ENCODE results near the gene STAT3.
"Not testable (repeated sequence)": the region's sequence is repeated elsewhere in the genome, so short reads cannot be mapped to it uniquely, and the experiment has no call there.

Gene STAT3

DNA sequence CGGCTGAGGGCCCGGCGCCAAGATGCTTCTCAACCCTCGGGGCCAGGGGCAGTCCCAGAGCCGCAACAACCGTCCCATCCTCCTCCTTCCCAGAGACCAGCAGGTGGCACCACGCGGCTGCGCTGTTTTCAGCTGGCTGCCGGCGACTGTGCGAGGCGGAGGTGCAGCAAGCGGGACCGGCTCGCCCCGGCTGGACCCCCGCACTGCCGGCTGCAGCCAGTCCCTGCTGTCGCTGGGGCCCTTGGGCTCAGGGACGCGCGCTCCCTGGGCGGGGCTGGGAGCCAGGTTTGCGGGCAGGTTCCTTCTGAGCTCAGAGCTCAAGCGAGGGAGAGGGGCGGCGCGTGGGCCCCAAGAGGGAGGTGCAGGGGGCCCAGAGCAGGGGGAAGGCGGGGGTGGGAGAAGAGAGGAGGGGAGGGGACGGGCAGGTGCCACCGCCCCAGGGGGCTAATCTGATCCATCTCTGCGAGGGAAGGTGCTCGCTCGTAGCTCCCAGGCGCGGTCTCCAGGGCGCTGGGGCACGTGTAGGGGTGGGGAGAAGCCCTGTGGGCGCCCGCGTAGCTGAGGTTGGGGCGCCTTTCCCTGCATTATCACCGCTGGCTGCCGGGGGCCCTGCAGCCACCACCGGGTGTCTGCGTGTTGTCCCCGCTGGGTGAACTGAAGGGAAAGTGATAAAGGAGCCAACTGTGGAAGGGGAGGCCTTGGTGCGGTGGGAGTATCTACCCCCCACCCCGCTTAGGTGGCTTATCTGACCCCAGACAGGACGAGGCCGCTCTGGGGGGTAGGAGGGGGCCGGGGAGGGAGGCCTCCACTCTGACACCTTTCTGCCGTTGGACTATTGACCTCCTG, 75.7 kb downstream of the STAT3 start:
- peak; percentile 73 for DNase-seq

DNA sequence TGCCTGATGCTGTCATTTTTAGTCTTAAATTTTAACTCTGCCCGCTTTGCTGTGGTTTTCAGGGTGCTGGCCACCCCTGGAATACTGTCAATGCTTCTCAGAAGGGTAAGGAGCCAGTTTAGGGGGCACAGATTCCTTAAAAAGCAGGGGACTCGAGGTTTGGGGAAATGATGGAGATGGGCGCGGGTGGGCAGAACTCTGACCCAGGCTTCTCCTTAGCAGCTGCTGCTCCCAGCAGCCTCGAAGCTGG, 76.3 kb downstream of the STAT3 start:
- no peak for DNase-seq

DNA sequence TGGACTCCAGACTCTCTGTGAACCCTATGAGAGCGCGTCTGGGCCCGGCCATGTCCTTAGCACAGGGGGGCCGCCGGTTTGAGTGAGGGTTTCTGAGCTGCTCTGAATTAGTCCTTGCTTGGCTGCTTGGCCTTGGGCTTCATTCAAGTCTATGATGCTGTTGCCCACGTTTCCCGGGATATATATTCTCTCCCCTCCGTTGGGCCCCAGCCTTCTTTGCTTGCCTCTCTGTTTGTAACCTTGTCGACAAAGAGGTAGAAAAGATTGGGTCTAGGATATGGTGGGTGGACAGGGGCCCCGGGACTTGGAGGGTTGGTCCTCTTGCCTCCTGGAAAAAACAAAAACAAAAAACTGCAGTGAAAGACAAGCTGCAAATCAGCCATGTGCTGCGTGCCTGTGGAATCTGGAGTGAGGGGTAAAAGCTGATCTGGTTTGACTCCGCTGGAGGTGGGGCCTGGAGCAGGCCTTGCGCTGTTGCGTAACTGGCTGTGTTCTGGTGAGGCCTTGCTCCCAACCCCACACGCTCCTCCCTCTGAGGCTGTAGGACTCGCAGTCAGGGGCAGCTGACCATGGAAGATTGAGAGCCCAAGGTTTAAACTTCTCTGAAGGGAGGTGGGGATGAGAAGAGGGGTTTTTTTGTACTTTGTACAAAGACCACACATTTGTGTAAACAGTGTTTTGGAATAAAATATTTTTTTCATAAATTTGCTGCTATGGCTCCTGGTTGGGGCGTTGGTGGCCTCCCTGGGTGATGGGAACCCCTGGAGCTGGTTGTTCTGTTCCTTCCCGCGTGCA, 76.8 kb downstream of the STAT3 start:
- peak; percentile 43 for DNase-seq

DNA sequence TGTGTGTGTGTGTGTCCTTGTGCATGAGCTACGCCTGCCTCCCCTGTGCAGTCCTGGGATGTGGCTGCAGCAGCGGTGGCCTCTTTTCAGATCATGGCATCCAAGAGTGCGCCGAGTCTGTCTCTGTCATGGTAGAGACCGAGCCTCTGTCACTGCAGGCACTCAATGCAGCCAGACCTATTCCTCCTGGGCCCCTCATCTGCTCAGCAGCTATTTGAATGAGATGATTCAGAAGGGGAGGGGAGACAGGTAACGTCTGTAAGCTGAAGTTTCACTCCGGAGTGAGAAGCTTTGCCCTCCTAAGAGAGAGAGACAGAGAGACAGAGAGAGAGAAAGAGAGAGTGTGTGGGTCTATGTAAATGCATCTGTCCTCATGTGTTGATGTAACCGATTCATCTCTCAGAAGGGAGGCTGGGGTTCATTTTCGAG, 77.4 kb downstream of the STAT3 start:
- DNase-seq, result no peak

DNA sequence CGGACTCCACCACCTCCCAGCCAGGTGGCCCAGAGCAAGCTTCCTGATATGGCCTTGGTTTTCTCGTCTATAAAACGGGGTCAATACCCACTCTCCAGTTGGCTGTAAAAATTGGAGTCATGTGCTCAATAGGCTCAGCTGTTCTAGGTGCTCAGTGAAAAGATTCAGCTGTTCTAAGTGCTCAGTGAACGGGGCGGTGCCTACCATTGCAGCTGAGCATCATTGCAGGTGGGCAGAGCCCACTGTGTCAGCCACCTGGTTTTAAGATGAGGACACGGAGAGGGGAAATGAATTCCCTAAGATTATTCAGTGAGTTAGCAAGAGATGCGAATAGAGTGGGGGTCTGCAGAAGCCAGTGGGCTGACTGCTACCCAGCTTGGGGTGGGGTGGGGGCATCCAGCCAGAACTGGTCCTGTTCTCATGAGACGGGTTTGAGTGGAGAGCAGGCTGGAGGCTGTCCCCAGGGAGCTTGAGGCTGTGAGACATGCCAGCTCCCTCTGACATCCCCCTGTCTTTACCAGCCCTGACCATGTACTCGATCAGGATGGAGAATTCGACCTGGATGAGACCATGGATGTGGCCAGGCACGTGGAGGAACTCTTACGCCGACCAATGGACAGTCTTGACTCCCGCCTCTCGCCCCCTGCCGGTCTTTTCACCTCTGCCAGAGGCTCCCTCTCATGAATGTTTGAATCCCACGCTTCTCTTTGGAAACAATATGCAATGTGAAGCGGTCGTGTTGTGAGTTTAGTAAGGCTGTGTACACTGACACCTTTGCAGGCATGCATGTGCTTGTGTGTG, 78.1 kb downstream of the STAT3 start:
- DNase-seq, result no peak

DNA sequence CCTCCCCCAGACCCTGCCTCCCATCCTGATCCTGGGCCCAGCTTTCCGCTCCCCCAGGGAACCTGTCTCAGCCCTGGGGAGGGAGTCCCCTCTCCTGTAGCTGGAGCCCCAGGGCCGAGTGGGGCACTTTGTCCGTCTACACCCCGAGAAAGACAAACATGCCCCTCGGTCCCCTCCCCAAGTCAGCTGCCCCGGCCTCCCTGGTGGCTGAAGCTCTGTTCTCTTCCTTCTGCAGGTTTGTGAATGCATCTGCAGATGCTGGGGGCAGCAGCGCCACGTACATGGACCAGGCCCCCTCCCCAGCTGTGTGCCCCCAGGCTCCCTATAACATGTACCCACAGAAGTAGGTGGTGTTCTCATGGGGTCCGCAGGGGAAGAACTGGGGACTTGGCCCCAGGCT, 79.1 kb downstream of the STAT3 start:
- DNase-seq, result no peak

DNA sequence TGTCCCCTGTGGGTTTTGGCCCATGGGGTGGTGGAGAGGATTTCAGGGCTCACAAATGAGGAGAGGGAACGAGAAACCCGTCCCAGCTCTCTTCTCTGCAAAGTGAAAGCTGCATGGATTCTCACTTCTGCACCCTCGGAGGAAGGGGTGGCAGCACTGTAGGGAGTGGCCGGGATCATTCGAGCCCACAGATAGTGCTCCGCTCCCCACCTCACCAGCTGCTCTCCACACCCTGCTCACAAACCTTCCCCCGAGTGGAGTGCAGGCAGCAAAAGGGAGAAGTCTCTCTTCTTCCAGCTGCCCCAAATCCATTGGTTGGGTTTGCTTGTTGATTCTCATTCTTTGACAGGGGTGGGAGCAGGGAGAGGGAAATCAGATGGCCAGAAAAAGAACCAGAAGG, 79.8 kb downstream of the STAT3 start:
- DNase-seq, result no peak

DNA sequence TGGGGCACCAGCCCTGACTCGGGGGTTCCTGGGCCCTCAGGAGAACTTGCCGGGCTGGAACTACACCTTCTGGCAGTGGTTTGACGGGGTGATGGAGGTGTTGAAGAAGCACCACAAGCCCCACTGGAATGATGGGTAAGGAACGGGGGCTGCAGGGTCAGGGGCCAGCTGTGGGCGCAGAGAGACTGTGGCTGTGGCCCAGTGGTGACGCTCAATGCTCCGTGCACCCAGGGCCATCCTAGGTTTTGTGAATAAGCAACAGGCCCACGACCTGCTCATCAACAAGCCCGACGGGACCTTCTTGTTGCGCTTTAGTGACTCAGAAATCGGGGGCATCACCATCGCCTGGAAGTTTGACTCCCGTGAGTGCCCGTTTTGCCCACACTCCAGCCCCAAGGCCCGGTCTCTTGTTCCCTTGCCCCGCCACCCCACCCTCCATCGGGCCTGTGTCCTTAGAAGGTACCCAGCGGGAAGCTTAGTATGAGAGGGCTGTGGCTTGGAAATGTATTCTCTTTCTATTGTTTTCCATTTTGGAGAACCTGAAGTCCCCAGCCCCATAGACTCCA, 80.8 kb downstream of the STAT3 start:
- DNase-seq, result no peak

DNA sequence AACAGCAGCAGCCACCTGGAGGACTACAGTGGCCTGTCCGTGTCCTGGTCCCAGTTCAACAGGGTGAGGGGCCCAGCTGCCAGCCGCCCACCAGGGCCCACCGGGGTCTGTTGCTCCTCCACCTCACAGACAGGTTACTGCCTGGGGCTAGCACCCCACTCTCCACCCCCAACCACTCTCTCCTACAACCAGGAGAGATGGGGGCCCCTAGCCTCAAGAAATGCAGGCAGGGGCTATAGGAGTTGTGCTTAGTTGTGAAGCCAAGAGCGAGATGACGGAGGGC, 81.9 kb downstream of the STAT3 start:
- no peak for DNase-seq

DNA sequence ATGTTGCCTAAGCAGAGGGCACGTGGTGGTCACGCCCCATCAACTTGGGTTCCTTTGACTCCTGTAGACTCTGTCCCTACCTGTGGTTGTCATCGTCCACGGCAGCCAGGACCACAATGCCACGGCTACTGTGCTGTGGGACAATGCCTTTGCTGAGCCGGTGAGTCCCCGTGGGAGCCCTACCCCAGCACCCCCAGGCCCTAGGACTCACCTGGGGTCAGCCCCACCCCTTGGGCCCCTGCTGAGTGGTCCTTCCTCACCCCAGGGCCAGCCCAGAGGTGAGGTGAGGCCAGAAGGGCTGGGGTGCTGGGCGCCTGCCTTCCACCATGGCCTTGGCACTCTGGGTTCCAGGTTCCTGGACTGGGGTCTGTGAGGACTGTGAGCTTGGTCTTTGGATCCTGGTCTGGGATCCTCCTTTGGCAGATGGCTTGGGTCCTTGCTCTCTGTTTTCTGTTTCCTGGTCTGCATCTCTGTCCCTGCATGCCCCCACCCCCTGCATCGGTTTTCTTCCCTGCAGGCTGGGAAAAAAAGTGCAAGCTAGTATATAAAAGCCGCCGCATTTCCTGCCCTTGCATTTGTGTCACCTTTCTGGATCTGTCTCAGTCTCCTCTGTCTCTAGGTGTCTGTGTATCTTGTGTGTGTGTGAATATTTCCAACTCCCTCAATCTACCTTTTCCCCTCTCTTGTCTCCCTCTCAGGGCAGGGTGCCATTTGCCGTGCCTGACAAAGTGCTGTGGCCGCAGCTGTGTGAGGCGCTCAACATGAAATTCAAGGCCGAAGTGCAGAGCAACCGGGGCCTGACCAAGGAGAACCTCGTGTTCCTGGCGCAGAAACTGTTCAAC, 82.5 kb downstream of the STAT3 start:
- DNase-seq, result no peak

DNA sequence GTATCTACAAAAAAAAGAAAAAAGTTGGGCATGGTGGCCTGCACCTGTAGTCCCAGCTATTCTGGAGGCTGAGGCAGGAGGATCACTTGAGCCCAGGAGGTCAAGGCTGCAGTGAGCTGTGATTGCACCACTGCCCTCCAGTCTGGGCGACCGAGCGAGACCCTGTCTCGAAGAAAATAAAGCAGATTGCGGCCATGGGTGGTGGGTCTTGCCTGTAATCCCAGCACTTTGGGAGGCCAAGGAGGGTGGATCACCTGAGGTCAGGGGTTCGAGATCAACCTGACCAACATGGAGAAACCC, 83.3 kb downstream of the STAT3 start:
- DNase-seq, result not testable (repeated sequence)

DNA sequence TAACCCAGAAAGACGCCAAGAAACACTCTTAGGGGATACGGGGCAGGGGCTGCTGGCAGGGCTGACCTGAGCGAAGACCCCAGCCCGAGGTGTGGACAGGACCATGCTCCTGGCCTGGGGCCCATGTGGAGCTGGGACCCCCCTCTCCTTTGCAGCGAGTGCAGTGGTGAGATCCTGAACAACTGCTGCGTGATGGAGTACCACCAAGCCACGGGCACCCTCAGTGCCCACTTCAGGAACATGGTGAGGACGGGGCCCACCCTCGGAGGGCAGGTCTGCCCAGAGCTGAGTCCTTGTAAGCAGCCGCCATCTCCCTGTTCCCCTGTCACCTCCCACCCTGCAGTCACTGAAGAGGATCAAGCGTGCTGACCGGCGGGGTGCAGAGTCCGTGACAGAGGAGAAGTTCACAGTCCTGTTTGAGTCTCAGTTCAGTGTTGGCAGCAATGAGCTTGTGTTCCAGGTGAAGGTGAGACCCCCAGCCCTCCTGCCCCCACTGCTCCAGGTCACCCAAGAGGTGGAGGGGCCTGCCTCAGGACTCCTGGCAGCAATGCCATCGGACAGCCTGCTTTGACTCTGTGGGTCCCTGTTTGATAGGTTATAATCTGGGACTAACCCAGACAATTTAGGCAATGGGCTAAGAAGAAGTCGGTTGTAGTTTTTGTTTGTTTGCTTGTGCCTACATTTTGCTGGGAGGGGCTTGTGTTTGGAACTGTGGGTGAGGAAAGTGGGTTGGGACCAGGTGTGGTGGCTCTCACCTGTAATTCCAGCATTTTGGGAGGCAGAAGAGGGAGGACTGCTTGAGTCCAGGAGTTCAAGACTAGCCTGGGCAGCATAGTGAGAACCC, 83.8 kb downstream of the STAT3 start:
- DNase-seq, result no peak

DNA sequence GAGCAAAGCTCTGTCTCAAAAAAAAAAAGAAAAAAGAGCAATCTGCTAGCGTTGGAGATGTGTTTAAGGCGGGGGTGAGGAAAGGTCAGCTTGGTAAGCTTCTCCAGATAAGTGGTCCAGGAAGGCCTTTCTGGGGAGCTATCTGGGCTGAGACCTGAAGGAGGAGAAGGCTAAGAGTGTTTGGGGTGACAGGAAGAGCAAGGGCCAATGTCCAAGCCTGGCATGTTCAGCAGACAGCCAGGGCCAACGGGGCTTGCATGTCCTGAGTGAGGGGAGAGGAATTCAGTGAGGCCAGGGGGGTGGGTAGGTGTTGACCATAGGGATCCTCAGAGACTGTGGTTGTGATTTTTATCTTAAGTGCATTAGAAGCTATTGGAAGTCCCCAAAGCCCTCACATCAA, 84.5 kb downstream of the STAT3 start:
- no peak for DNase-seq

DNA sequence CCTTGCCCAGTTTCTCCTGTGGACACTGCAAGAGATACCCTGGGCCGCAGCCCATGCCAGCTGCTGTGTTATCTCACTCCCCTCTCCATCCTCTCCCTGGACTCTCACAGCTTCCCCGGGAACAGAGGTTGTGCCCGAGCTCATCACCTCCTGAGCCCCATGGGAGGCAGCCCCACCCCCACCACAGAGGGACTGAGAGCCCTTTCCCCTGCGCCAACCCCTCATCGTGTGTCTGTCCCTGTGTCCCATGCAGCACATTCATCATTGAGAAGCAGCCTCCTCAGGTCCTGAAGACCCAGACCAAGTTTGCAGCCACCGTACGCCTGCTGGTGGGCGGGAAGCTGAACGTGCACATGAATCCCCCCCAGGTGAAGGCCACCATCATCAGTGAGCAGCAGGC, 87.2 kb downstream of the STAT3 start:
- DNase-seq, result no peak

DNA sequence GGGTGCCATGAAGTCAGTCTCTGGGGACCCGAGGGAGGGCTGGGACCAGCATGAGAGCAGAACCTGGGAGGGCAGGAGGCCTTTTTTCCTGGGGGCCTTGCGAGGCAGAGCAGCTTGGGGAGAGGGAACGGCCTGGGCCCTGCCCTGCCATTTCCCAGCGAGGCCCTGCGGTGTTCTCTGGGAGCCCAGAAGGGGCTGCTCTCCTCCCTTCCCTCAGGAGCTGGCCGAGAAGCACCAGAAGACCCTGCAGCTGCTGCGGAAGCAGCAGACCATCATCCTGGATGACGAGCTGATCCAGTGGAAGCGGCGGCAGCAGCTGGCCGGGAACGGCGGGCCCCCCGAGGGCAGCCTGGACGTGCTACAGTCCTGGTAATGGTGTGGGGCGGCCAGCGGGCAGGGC, 88.3 kb downstream of the STAT3 start:
- not testable (repeated sequence) for DNase-seq

DNA sequence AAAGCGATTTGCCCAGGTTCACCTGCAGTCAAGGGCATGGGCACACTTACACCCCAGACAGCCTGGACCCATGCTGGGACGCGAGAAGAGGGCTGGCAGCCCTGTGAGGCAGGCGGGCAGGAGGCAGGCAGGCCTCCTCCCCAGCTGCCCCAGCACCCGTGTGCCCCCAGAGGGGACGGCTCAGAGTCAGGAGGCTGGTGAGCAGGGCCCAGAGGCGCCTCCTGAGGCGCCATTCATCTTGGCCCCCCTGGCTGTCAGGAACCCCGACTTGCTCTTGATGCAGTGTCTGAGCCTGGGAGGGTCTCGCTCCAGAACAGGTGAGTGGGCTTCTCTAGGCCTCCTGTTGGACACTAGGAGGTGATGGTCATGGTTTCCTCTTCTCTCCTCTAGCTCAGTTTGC, 88.9 kb downstream of the STAT3 start:
- not testable (repeated sequence) for DNase-seq

DNA sequence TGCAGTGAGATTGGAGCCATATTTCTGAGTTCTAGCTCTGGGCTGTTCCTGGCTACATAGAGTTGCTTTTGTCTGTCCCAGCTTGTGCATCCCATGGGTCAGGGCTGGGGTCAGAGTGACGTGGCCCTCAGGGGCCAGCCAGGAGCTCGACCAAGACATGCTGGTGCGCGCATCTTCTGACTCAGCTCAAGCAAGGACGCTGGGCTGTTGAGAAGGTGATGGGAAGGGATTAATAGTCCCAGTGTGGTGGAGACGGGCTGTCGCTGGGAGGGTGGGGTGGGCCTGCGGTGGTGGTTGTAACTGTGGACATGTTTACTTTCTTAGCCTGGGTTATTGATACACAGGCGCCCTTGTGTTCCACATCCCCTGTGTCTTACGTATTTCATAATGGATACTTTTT, 90.5 kb downstream of the STAT3 start:
- not testable (repeated sequence) for DNase-seq

DNA sequence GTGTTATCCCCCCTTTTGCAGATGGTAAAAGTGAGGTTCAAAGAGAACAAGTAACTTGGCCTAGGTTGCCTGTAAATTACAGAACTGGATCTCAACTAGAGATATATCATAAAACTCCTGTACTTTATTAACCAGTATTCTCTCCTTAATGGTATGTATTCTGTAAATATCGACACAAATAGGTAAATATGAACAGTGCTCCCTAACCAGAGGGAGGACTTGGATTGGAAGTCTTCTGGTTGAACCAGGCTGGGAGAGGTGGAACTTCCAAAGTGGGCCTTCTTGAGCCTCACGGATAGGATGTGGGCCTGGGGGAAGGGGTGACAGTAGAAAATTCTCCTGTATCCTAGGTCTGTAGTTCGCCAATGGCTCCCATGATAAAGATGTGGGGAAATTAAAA, 92.2 kb downstream of the STAT3 start:
- DNase-seq, result no peak

DNA sequence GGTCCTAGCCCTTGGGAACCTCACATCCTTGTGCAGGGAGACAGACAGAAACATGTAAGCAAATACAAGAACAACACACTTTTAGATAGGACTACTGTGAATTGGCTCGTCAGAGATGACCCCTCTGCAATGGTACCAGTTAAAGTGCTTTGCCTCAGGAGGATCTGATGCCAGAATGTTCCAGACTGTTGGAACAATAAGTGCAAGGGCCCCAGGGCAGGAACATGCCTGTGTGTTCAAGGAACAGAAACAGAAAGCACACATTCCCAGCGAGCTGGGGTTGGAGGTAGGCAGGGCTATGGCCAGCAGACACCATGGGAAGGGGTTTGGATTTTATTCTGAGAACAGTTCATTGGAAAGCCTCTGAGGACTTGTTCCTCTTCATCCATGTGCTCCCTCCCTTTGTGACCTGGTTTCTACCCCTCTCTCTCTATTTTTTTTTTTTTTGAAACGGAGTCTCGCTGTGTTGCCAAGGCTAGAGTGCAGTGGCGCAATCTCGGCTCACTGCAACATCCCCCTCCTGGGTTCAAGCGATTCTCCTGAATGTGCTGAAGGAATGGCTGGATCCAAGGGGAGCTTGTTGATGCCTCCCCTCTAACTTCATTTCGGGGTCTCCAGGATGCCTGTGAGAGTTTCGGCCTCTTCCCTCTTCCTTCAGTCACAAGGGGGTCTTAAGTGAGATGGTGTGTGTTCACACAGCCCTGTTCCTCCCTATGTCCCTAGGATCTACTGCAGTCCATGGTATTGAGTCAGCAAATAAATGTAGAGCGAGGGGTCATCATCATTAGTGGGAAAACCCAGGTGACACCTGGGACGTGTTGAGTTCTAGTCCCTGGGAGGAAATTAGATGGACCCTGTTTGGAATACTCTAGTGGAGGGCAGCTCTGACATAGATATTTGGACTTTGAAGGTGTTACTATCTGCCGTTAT, 93.5 kb downstream of the STAT3 start:
- DNase-seq, result no peak

DNA sequence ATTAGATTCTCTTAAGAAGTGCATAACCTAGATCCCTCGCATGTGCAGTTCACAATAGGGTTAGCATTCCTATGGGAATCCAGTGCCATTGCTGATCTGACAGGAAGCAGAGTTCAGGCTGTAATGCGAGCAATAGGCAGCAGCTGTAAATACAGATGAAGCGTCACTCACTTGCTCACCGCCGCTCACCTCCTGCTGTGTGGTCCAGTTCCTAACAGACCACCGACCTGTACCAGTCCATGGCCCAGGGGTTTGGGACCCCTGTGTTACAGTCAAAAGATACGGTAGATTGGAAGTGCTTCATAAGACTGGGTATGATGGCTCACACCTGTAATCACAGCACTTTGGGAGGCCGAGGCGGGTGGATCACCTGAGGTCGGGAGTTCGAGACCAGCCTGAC, 97.1 kb downstream of the STAT3 start:
- DNase-seq, result no peak

DNA sequence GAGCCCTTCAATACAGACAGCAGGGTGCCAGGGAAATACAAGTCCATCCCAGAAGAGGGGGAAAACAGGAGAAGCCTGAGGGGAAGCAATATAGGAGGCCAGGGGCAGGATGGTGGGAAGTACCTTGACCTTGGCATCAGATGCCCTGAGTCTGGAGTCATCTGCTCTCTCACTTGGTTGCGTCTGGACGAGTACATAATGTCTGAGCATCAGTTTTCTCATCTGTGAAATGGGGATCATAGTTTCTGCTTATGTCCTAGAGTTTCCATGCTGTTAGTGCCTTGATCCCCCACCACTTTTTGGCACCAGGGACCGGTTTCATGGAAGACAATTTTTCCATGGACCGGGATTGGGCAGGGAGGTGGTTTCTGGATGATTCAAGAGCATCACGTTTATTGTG, 97.7 kb downstream of the STAT3 start:
- DNase-seq, result no peak
